HG03457 (cell line): ENCODE measurements around the gene RBKS.

ENCODE experiments used
- ATAC-seq: cut with Tn5 transposase; IDR thresholded peaks from one replicate; pipeline ENCODE4 v1.9.1; 2021; ENCODE audit warnings: moderate number of reproducible peaks; ENCODE audit not compliant: unreplicated experiment

The RBKS gene

GRCh38 chr2:27890146-27890923, at the start of gene RBKS, which contains the start of gene BABAM2:
TSS of gene RBKS (minus strand) at chr2:27890387. CDS start at chr2:27890345, 42 bp downstream.
TSS of gene BABAM2 (plus strand) at chr2:27890729. CDS start at chr2:27894557, 3,828 bp downstream.
- ATAC-seq: peak; percentile 57

- ATAC-seq: no peak
Observed at GRCh38 chr2:27935026-27935425, 44.8 kb upstream of the RBKS start.

DNA sequence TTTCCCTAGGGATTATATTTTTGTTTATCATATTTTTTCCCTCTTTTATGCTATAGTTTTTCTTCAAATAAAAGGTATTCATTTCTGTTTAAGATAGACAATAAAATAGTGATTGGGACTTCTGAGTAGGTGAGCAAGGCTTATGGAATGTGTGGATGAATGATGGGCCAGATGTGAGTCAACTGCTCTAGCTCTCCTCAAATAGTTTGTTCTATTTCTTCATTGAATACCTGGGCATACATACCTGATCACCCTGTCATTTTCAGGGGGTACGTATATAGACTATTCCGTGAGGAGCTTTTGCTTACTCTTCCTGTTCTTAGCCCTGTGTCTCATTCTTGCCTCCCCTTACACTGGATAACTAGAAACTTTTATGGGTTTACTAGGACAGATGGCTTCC, 42.2 kb upstream of the RBKS start:
- no peak for ATAC-seq

DNA sequence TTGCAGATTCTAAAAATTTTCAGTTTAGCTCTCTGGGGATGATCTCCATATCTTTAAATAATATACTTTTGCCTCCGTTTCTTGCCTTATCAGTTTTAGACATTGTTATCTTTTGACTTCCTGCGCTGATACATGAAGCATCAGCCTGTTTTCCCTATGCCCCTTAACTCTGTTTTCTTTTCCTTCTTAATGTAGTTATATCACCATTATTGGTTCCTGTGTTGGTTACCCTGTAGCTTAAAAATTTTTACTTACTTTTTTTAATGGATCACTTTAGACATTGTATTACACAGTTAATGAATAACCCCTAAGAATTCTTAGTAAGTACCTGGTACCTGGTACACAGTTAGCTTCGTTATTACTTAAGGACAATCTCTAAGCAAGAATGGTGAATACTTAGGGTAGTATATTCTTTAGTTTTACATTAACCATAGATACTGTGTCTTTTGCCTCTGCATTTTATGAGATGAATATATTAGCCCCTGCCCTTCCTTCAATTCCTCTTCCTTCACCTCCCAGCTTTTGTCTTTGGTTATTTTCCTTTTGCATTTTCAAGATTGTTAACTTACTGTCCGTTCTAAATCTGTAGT, 41.3 kb upstream of the RBKS start:
- ATAC-seq: no peak

DNA sequence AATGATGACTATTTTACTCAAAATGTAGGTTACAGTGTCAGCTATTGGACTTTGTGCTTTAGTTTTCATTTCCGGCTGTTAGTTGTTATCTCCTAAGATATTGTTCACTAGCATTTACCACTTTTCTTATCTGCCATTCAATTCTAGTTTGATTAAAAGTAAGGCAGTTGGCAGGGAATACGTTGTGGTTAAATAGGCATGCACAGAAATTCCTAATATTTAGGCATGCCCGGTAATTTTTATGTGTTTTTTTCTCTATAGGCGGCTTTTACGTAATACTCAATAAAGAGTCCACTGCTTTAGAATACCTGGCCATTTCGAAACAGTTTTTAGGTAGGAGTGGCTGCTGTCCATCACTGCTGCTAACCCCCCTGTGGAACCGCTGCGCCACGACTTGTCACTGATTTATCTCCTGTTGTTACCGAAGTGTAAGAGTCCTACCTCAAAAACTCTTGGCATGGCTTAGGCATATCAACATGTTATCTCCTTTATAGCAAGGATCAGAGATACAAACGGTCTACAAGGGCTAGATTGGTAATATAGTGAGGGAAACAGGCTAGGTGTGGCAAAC, 39.8 kb upstream of the RBKS start:
- no peak for ATAC-seq

DNA sequence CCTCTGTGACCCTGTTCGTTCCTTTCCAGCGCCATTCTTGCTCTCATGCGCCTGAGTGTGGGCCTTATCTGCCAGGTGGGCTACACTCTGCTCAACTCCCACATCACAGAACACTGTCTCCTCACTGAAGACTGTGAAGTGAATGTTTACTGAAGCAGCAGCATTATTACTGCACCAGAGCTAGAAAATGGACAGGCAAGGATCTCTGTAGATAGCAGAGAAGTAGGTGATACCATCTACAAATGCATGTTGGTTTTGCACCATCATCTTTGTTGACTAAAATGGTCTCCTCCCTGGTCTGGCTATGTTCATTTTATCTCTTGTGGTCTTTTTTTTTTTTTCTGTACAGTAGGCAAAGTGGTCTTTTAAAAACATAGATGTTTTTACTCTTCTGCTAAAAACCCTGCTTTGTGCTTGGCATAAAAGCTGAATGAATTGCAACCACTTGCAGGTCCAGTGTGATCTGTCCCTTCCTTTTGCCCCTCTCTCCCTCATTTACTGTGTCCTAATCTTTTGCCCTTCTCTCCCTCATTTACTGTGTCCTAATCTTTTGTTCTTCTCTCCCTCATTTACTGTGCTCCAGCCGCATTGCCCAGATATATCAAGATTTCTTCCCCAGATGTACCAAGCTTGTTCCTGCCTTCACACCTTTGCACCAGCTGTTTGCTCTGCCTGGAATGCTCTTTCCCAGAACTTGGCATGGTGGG, 35.7 kb upstream of the RBKS start:
- ATAC-seq: no peak

DNA sequence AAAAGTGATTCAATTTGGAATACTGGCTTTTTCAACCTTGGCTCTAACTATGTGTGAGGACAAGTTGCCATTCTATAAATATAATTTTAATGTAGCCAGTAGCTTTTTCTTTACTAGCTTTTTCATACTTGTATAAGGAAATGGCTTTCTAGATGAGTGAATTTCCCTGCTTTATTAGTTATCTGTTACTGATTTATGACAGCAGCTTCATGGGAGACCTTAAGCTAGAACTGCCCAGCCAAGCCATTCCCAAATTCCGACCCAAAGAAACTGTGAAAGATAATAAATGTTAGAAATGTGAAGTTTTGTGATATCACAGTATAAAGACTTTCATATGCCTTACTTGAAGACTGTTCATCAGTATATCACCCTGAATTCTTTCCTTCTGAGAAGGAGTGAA, 32.7 kb upstream of the RBKS start:
- no peak for ATAC-seq

DNA sequence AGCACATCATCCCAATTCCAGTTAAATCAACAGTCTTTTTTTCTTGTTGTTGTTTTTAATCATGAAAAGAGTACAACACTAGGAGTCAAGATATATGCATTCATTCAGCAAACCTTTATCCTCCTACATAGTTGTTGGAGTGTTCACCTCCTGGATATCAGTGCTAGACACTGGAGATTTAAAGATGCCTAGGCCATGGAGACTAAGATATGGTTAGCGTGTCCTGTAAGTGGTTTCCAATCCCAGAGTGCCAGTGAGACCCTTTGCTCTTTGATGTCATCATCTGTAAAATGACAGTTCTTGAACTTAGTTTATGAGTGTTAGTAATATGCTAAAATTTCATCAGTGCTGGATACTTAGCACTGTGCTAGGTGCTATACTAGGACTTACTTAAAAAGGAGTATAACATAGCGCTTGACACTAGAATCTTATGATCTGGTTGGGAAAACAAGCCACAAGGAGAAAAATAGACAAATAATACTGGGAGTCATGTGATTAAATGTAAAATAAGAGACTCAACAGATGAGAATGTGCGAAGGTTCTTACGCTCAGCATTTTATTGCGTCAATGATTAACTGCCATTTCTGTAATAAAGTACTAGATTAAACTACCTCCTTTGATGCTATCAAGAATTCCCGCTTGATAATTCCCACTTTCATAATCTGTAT, 31.8 kb upstream of the RBKS start:
- no peak for ATAC-seq

DNA sequence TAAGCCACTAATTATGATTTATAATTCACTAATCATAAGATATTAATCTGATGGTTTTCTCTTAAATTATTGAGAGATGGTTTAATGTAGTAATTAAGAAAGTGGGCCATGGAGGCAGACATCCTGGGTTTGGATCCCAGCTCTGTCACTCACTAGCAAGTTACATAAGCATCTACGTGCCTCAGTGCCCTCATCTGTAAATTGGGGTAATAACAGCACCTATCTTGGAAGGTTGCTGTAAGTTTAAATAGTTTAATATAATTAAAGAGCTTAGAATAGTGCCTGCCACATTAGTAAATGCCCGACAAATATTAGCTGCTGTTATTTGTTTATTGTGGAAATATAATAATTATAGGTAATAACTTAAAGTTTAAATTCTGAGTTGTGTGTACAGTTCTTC, 31.2 kb upstream of the RBKS start:
- ATAC-seq: no peak

- ATAC-seq: no peak
Observed at GRCh38 chr2:27920148-27920885, 30.1 kb upstream of the RBKS start.

DNA sequence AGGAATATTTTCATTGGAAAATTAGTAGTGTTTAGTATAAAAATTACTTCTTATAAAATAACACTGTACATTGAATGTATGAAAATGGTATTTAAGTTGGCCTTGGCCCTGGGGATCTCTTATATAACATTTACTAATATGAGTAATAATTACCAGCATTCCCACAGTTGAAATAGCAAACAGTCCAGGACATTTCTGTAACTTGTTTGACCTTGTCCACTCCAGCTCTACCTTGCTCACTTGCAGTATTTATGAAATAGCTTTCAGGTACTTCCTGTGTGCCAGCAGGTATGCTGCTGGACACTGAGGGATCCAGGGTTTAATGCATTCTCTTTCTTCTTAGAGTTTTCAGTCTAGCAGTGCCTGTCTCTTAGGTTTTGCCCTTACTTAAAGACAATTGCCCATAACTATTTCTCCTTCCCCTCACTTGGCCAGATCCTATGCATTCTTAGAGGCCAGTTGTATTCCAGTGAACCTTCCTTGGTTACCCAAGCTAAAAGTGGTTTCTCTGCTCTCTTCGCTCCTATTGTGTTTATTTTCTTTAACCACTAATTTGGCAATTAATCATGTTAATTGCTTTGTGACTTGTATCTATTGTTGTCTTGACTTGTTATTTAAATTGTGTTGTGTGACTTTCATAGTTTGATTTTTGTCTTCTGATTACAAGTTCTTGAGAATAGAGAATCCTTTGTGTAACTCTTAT, 26.3 kb upstream of the RBKS start:
- no peak for ATAC-seq

DNA sequence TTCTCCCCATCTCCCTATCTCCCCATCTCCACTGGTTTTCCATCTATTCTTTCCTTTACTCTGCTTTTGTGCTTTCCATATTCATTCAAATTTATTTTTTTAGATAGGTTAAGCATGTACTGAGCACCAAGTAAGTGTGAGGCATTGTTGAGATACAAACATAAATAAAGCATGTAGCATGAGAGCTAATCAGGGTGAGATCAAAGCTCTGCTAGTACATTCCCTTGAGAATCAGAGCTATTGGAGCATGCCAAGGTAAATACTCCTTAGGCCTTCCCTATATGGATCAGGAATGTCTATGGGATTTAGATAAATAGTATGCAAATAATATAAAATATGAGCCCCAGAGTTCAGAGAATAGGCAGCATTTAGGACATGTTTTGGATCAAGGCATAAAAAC, 25.7 kb upstream of the RBKS start:
- ATAC-seq: no peak

DNA sequence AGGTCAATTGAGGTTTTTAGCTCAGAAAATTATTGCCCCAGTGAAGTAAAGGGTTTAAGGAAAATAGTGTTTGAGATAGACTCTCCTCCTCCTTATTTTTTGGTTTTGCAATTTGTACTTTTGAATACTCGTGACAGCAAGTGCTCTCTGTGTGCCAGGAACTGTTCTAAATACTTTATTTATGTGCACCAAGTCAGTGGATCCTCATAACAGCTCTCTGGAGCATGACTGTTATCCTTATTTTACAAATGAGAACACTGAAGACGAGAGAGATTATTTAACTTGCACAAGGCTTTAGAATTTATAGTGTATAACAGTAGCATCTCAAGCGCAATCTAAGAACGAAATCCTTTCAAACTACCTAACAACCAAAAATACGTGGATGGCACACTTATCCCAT, 25.0 kb upstream of the RBKS start:
- no peak for ATAC-seq

- ATAC-seq: no peak
Observed at GRCh38 chr2:27914805-27915175, 24.6 kb upstream of the RBKS start.

- no peak for ATAC-seq
Observed at GRCh38 chr2:27914041-27914804, 24.0 kb upstream of the RBKS start.

DNA sequence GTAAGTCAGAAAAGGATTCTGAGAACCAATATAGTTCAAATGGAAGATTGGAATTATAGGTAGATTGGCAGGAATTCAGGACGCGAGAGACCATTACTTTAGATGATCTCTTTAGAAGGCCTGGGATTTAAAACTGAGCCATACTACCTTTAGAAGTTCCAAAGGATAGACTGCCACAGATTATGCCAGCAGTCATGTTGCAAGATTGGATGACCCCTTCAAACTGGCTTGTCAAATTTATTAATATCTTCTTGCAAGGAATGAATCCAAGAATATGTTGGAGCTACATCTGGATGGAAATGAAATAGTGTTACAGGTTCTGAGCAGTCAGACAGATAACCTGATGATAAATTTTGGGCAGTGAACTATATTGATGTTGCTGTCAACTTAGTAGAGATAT, 22.3 kb upstream of the RBKS start:
- ATAC-seq: no peak

- ATAC-seq: no peak
Observed at GRCh38 chr2:27911458-27912210, 21.4 kb upstream of the RBKS start.

GRCh38 chr2:27909901-27910300, 19.7 kb upstream of the RBKS start:
- no peak for ATAC-seq
